Measurements from ENCODE around the gene TBCK. TPM values are rescaled to one million over a fixed set of nuclear protein-coding genes. Genes with fewer than 3 reads are reported as not detected.
"Not testable (repeated sequence)": the region's sequence is repeated elsewhere in the genome, so short reads cannot be mapped to it uniquely, and the experiment has no call there.

TBCK gene
- polyA plus RNA-seq, 2 donors: 6.0 to 8.2 TPM

- H3K36me3 ChIP-seq (ENCODE audit: control insufficient read depth in 2 of 2, insufficient read depth in 2 of 2, low read length in 1 of 2): peaks cover 2 to 3% of the 10 kb centered on the region in 2 donors
- H3K27me3 ChIP-seq (ENCODE audit: control insufficient read depth in 1 of 2, insufficient read depth in 2 of 2, low read length in 2 of 2): no peaks in the 10 kb centered on the region
- no peaks in the 10 kb centered on the region for H3K4me1 ChIP-seq (ENCODE audit: control insufficient read depth in 2 of 2, insufficient read depth in 2 of 2, low read length in 1 of 2)
- H3K4me3 ChIP-seq (ENCODE audit: low read depth in 1 of 2, low read length in 2 of 2): no peak overlapping the region
- 12 to 25% methylated on average over 1 of the region's 1 CpG for WGBS, 2 donors
- no peak overlapping the region for H3K27ac ChIP-seq (ENCODE audit: low read depth in 2 of 2, low read length in 1 of 2)
- H3K9me3 ChIP-seq (ENCODE audit: control insufficient read depth in 2 of 2, insufficient read depth in 1 of 2, low read depth in 1 of 2, low read length in 1 of 2): no peaks in the 10 kb centered on the region
These were observed 13.1 kb upstream of the TBCK start for GRCh38 chr4:106329041-106329618.

- no peaks in the 10 kb centered on the region for H3K27me3 ChIP-seq (ENCODE audit: control insufficient read depth in 1 of 2, insufficient read depth in 2 of 2, low read length in 2 of 2)
- H3K4me1 ChIP-seq (ENCODE audit: control insufficient read depth in 2 of 2, insufficient read depth in 2 of 2, low read length in 1 of 2): no peaks in the 10 kb centered on the region
- no peak overlapping the region for H3K27ac ChIP-seq (ENCODE audit: low read depth in 2 of 2, low read length in 1 of 2)
- H3K36me3 ChIP-seq (ENCODE audit: control insufficient read depth in 2 of 2, insufficient read depth in 2 of 2, low read length in 1 of 2): peaks cover 3% of the 10 kb centered on the region in 2 donors
- no peak overlapping the region for H3K4me3 ChIP-seq (ENCODE audit: low read depth in 1 of 2, low read length in 2 of 2)
- H3K9me3 ChIP-seq (ENCODE audit: control insufficient read depth in 2 of 2, insufficient read depth in 1 of 2, low read depth in 1 of 2, low read length in 1 of 2): no peaks in the 10 kb centered on the region
These were observed 9.8 kb upstream of the TBCK start for GRCh38 chr4:106325800-106326199.

- Histone ChIP-seq H3K9me3 (ENCODE audit: control insufficient read depth in 2 of 2, insufficient read depth in 1 of 2, low read depth in 1 of 2, low read length in 1 of 2) (no peaks in the 10 kb centered on the region), H3K36me3 (ENCODE audit: control insufficient read depth in 2 of 2, insufficient read depth in 2 of 2, low read length in 1 of 2) (peaks cover 0 to 4% of the 10 kb centered on the region in 2 donors), H3K4me3 (ENCODE audit: low read depth in 1 of 2, low read length in 2 of 2) (no peak overlapping the region), H3K27ac (ENCODE audit: low read depth in 2 of 2, low read length in 1 of 2) (no peak overlapping the region), H3K27me3 (ENCODE audit: control insufficient read depth in 1 of 2, insufficient read depth in 2 of 2, low read length in 2 of 2) (no peaks in the 10 kb centered on the region), H3K4me1 (ENCODE audit: control insufficient read depth in 2 of 2, insufficient read depth in 2 of 2, low read length in 1 of 2) (no peaks in the 10 kb centered on the region)
These were observed 7.1 kb upstream of the TBCK start for GRCh38 chr4:106323119-106323518.

GRCh38 chr4:106321814-106322213 is 5.8 kb upstream of the TBCK start:
- not testable (repeated sequence) for H3K4me3 ChIP-seq (ENCODE audit: low read depth in 1 of 2, low read length in 2 of 2); H3K4me1 ChIP-seq (ENCODE audit: control insufficient read depth in 2 of 2, insufficient read depth in 2 of 2, low read length in 1 of 2); H3K27ac ChIP-seq (ENCODE audit: low read depth in 2 of 2, low read length in 1 of 2); H3K27me3 ChIP-seq (ENCODE audit: control insufficient read depth in 1 of 2, insufficient read depth in 2 of 2, low read length in 2 of 2); H3K36me3 ChIP-seq (ENCODE audit: control insufficient read depth in 2 of 2, insufficient read depth in 2 of 2, low read length in 1 of 2); H3K9me3 ChIP-seq (ENCODE audit: control insufficient read depth in 2 of 2, insufficient read depth in 1 of 2, low read depth in 1 of 2, low read length in 1 of 2)
- WGBS, 2 donors: 62 to 68% methylated on average over 6 of the region's 6 CpGs

GRCh38 chr4:106321168-106321567 is 5.2 kb upstream of the TBCK start:
- not testable (repeated sequence) for H3K27ac ChIP-seq (ENCODE audit: low read depth in 2 of 2, low read length in 1 of 2); H3K4me1 ChIP-seq (ENCODE audit: control insufficient read depth in 2 of 2, insufficient read depth in 2 of 2, low read length in 1 of 2); H3K36me3 ChIP-seq (ENCODE audit: control insufficient read depth in 2 of 2, insufficient read depth in 2 of 2, low read length in 1 of 2); H3K9me3 ChIP-seq (ENCODE audit: control insufficient read depth in 2 of 2, insufficient read depth in 1 of 2, low read depth in 1 of 2, low read length in 1 of 2); H3K27me3 ChIP-seq (ENCODE audit: control insufficient read depth in 1 of 2, insufficient read depth in 2 of 2, low read length in 2 of 2); H3K4me3 ChIP-seq (ENCODE audit: low read depth in 1 of 2, low read length in 2 of 2)
- 96 to 97% methylated on average over 34 of the region's 34 CpGs for WGBS, 2 donors

GRCh38 chr4:106320235-106320634 is 4.2 kb upstream of the TBCK start:
- peaks cover 0 to 2% of the 10 kb centered on the region in 2 donors for H3K36me3 ChIP-seq (ENCODE audit: control insufficient read depth in 2 of 2, insufficient read depth in 2 of 2, low read length in 1 of 2)
- H3K9me3 ChIP-seq (ENCODE audit: control insufficient read depth in 2 of 2, insufficient read depth in 1 of 2, low read depth in 1 of 2, low read length in 1 of 2): no peaks in the 10 kb centered on the region
- H3K27me3 ChIP-seq (ENCODE audit: control insufficient read depth in 1 of 2, insufficient read depth in 2 of 2, low read length in 2 of 2): no peaks in the 10 kb centered on the region
- no peak overlapping the region for H3K4me3 ChIP-seq (ENCODE audit: low read depth in 1 of 2, low read length in 2 of 2)
- peaks cover 0 to 2% of the 10 kb centered on the region in 2 donors for H3K4me1 ChIP-seq (ENCODE audit: control insufficient read depth in 2 of 2, insufficient read depth in 2 of 2, low read length in 1 of 2)
- no peak overlapping the region for H3K27ac ChIP-seq (ENCODE audit: low read depth in 2 of 2, low read length in 1 of 2)
- WGBS, 2 donors: 95 to 100% methylated on average over 1 of the region's 1 CpG

- H3K4me3 ChIP-seq (ENCODE audit: low read depth in 1 of 2, low read length in 2 of 2): no peak overlapping the region
- no peaks in the 10 kb centered on the region for H3K9me3 ChIP-seq (ENCODE audit: control insufficient read depth in 2 of 2, insufficient read depth in 1 of 2, low read depth in 1 of 2, low read length in 1 of 2)
- no peak overlapping the region for H3K27ac ChIP-seq (ENCODE audit: low read depth in 2 of 2, low read length in 1 of 2)
- peaks cover 0 to 2% of the 10 kb centered on the region in 2 donors for H3K36me3 ChIP-seq (ENCODE audit: control insufficient read depth in 2 of 2, insufficient read depth in 2 of 2, low read length in 1 of 2)
- H3K4me1 ChIP-seq (ENCODE audit: control insufficient read depth in 2 of 2, insufficient read depth in 2 of 2, low read length in 1 of 2): peaks cover 0 to 2% of the 10 kb centered on the region in 2 donors
- H3K27me3 ChIP-seq (ENCODE audit: control insufficient read depth in 1 of 2, insufficient read depth in 2 of 2, low read length in 2 of 2): no peaks in the 10 kb centered on the region
These were observed 2.5 kb upstream of the TBCK start for GRCh38 chr4:106318511-106318910.

GRCh38 chr4:106317815-106318214 is 1.8 kb upstream of the TBCK start:
- H3K27ac ChIP-seq (ENCODE audit: low read depth in 2 of 2, low read length in 1 of 2): no peak overlapping the region
- H3K4me3 ChIP-seq (ENCODE audit: low read depth in 1 of 2, low read length in 2 of 2): peak overlapping the region in 1 of 2 donors; percentile 93
- no peaks in the 10 kb centered on the region for H3K27me3 ChIP-seq (ENCODE audit: control insufficient read depth in 1 of 2, insufficient read depth in 2 of 2, low read length in 2 of 2)
- peaks cover 0 to 2% of the 10 kb centered on the region in 2 donors for H3K36me3 ChIP-seq (ENCODE audit: control insufficient read depth in 2 of 2, insufficient read depth in 2 of 2, low read length in 1 of 2)
- 71 to 80% methylated on average over 1 of the region's 1 CpG for WGBS, 2 donors
- H3K9me3 ChIP-seq (ENCODE audit: control insufficient read depth in 2 of 2, insufficient read depth in 1 of 2, low read depth in 1 of 2, low read length in 1 of 2): no peaks in the 10 kb centered on the region
- peaks cover 0 to 2% of the 10 kb centered on the region in 2 donors for H3K4me1 ChIP-seq (ENCODE audit: control insufficient read depth in 2 of 2, insufficient read depth in 2 of 2, low read length in 1 of 2)

GRCh38 chr4:106316773-106317409 is 882 bp upstream of the TBCK start:
- WGBS, 2 donors: 2 to 3% methylated on average over 13 of the region's 13 CpGs
- H3K9me3 ChIP-seq (ENCODE audit: control insufficient read depth in 2 of 2, insufficient read depth in 1 of 2, low read depth in 1 of 2, low read length in 1 of 2): no peaks in the 10 kb centered on the region
- peaks cover 0 to 2% of the 10 kb centered on the region in 2 donors for H3K36me3 ChIP-seq (ENCODE audit: control insufficient read depth in 2 of 2, insufficient read depth in 2 of 2, low read length in 1 of 2)
- H3K27me3 ChIP-seq (ENCODE audit: control insufficient read depth in 1 of 2, insufficient read depth in 2 of 2, low read length in 2 of 2): no peaks in the 10 kb centered on the region
- H3K27ac ChIP-seq (ENCODE audit: low read depth in 2 of 2, low read length in 1 of 2): peak overlapping the region; percentile 95 to 100
- peak overlapping the region; percentile 83 to 93 for H3K4me3 ChIP-seq (ENCODE audit: low read depth in 1 of 2, low read length in 2 of 2)
- peaks cover 0 to 2% of the 10 kb centered on the region in 2 donors for H3K4me1 ChIP-seq (ENCODE audit: control insufficient read depth in 2 of 2, insufficient read depth in 2 of 2, low read length in 1 of 2)

- peaks cover 0 to 2% of the 10 kb centered on the region in 2 donors for H3K4me1 ChIP-seq (ENCODE audit: control insufficient read depth in 2 of 2, insufficient read depth in 2 of 2, low read length in 1 of 2)
- H3K4me3 ChIP-seq (ENCODE audit: low read depth in 1 of 2, low read length in 2 of 2): peak overlapping the region; percentile 83 to 93
- H3K27me3 ChIP-seq (ENCODE audit: control insufficient read depth in 1 of 2, insufficient read depth in 2 of 2, low read length in 2 of 2): no peaks in the 10 kb centered on the region
- no peaks in the 10 kb centered on the region for H3K36me3 ChIP-seq (ENCODE audit: control insufficient read depth in 2 of 2, insufficient read depth in 2 of 2, low read length in 1 of 2)
- no peaks in the 10 kb centered on the region for H3K9me3 ChIP-seq (ENCODE audit: control insufficient read depth in 2 of 2, insufficient read depth in 1 of 2, low read depth in 1 of 2, low read length in 1 of 2)
- 0% methylated on average over 13 of the region's 13 CpGs for WGBS, 2 donors
- peak overlapping the region; percentile 95 to 100 for H3K27ac ChIP-seq (ENCODE audit: low read depth in 2 of 2, low read length in 1 of 2)
These were observed 487 bp downstream of the TBCK start for GRCh38 chr4:106315476-106315967.

All from esophagus (tissue), 2 donors.